ENCODE measurements around the gene LONP1.
A peak's percentile ranks its signal among the peaks of the same experiment; 100 is the strongest.
"Not testable (repeated sequence)": the region's sequence is repeated elsewhere in the genome, so short reads cannot be mapped to it uniquely, and the experiment has no call there.

Gene LONP1

DNA sequence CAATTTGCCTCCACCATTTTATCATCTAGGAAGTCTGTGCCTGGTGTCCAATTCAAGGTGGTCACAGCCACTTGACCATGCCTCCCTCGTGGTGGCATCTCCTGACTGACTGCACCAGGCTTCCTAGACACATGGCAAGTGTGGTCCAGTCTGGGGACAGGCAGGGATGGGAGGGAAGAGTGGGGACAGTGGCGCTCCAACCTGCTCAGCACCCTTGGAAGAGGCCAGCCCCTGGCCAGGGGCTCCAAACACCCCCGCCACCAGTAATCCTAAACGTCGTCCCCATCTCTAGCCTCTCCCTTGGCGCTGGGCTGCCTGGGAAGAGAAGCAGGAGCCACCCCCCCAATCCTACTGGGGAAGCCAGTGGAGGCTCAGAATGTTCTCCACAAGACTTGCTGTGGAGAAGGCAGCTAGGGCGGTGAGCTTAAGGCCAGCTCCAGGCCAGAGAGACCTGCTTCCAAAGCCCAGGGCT lies 27.2 kb downstream of the LONP1 start:
- DNase-seq (ENCODE audit: low read depth) = no peak

DNA sequence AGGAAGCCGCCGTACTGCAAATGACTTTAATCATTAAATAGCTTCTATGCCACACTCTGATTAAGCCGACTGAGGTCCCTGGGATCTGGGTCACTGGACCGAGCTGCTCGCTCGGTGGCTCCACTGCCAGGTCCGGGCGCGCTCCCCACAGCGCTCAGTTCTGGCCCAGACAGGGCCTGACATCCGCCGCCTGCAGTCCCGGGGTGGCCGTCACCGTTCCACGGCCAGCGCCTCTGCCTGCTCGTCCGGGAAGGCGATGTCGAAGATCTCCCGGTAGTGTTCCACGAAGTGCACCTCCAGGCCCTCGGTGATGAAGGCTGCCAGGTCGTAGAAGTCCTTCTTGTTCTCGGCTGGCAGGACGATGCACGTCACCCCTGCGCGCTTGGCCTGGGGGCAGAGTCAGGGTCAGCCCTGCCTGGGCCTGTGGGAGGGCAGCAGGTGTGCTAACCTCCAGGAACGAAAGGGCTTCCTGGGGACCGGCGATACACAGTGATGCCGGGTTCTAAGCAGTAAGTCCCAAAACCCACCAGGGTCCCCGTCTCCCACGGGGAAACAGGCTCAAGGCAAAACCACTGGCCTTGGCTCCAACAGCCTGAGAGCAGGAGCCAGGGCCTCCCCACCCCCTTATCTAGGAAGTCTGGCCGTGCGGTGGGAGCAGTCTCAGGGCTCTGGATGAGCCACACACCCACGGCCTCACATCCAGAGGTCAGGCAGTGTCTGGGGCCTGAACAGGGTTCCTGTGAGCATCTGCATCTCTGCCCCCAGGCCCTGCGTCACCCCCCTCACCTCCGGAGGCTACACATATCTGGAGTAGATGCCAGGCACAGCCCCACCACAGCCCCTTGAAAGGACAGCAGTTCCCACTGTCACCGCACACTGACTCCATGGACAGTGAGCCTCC lies 27.9 kb downstream of the LONP1 start:
- DNase-seq (ENCODE audit: low read depth) = no peak

DNA sequence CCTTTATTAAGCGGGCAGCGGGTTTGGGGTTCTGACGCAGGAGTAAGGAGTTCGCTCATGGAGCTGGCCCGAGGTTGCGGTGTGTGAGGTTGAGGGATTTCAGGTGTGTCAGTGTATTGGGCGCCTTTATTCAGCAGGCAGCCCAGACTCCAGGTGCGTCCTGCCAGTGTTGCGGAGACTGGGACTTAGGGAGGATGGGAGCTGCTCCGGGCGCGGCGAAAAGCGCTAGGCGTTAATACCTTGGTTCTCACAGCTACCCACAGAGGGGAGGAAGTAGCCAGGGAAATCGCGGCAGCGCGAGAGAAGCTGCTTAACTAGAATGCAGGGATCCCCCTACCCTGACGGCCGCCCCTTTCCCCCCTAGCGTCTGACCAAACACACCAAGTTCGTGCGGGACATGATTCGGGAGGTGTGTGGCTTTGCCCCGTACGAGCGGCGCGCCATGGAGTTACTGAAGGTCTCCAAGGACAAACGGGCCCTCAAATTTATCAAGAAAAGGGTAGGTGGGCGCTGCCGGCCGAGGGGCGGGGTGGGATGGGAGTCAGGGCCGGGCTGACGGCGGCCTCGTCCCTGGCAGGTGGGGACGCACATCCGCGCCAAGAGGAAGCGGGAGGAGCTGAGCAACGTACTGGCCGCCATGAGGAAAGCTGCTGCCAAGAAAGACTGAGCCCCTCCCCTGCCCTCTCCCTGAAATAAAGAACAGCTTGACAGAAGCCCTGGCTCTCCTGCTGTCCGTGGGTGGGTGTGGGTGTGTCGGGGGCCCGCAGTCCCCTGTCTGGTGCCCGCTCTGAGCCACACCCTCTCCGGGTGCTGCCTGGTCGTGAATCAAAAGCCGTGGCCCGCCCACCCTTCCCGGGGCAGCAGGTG lies 28.8 kb downstream of the LONP1 start:
- DNase-seq (ENCODE audit: low read depth) = no peak

DNA sequence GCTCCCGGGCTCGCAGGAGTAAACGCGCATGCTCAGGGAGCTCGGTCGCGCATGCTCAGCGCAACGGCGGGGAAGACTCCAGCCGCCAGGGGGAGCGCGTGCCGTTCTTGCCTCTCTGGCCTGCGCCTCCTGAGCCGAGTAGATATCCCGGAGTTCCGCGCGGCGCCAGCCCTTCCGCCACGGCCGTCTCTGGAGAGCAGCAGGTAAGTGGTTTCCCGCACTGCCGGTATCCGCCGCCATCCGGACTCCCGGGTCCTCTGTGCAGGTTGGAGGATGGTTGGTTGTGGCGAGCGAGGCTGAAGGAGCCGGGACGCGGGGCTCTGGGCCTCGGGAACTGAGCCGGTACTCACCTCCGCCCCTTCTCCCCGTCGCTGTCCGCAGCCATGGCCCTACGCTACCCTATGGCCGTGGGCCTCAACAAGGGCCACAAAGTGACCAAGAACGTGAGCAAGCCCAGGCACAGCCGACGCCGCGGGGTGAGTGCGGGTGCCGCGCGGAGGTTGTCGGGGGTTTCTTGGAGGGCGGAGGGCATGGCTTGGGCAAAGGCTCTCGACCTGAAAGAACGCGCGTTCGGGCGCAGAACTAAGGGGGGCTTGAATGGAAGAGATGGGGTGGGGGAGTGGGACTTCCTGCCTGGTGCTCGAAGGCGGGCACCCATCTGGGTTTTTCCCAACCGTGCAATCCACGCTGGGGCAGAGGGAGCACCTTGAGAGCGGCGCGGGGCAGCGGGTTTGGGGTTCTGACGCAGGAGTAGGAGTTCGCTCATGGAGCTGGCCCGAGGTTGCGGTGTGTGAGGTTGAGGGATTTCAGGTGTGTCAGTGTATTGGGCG lies 29.6 kb downstream of the LONP1 start, which contains the start of gene RPL36:
RPL36 (plus strand) TSS at position 171 of the 830 bp plus-strand sequence; CDS start at position 384, 213 bp downstream.
- DNase-seq (ENCODE audit: low read depth) = peak; percentile 98

DNA sequence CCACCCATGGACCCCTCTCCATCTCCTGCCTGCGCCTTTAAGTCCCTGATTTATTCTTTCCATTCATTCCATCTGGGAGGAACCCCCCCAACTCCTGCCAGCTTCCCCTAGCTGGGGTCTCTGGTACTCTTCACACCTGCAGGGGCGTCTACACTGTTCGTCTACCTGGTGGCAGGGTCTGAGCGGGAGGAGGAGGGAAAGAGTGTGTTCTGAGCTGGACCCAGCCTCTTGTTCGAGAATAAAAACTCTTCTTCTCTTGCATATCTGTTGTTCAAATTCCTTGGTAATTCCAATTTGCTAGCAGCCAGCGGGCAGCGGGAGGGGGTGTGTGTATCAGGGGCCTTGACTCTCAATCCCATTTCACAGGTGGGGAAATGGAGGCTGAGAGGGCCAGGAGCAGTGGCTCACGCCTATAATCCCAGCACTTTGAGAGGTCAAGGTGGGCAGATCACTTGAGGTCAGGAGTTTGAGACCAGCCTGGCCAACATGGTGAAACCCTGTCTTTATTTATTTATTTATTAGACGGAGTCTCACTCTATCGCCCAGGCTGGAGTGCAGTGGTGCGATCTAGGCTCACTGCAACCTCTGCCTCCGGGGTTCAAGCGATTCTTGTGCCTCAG lies 31.6 kb downstream of the LONP1 start:
- DNase-seq (ENCODE audit: low read depth) = not testable (repeated sequence)

DNA sequence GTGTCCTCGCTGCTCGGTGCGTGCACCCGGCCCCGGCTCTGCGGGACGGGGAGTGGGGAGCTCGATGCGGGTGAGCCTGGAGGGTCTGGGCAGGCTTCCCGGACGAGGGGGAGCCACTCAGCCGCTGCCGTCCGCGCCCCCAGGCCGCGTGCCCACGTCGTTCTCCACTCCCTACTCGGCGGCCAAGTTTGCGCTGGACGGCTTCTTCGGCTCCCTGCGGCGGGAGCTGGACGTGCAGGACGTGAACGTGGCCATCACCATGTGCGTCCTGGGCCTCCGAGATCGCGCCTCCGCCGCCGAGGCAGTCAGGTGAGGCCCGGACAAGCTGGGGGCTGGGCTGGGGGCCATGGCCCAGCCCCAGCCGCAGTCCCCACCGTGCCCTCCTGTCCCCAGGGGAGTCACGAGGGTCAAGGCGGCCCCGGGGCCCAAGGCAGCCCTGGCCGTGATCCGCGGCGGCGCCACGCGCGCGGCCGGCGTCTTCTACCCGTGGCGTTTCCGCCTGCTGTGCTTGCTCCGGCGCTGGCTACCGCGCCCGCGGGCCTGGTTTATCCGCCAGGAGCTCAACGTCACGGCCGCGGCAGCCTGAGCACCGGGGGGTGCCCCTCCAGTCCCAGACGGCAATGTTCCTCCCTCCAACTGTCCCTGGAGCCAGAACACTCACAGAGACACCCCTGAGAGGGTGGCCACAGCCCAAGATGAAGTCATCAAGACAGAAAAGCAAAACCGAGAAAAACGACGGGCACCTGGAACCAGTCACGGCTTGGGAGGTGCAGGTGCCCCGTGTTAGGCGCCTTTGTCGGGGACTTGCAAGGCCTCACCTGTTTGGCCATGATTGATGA lies 32.4 kb downstream of the LONP1 start:
- no peak for DNase-seq (ENCODE audit: low read depth)

DNA sequence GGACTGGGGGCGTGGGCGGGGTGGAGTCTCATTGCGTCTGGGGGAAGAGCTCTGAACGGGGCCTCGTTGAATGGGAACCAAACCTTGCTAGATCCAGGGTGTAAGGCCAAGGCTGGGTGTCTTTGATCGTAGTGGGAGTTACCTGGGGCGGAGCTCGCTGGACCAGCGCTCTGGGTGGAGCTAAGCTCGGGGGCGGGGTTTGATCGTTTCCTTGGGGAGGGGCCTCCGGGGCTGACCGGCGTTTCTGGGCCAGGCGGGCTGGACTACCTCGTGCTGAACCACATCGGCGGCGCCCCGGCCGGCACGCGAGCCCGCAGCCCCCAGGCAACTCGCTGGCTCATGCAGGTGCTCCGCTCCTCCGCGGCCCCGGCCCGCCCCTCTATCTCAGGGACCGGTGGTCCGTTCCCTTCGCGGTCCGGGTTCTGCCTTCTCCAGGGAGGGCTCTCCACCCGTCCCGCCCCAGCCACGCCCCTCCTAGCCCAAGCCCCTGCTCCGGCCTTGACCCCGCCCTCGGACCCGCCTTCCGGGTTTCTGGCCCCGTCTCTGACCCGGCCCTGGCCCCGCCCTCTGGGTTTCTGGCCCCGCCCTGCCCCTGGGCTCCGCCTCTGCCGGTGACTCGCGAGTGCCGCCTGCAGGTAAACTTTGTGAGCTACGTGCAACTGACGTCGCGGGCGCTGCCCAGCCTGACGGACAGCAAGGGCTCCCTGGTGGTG lies 33.1 kb downstream of the LONP1 start:
- peak; percentile 98 for DNase-seq (ENCODE audit: low read depth)

DNA sequence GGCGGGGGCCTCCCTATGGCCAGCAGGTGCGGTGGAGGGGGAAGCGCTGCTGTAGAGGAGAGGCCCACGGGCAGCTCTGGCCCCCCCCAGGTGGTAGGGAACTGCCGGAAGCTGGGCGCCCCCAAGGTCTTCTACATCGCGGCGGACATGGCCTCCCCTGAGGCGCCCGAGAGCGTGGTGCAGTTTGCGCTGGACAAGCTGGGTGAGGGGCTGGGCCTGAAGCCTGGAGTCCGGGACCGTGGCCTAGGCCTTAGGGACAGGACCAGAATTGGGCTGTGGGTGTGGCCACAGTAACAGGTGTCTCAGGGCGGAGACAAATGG lies 33.7 kb downstream of the LONP1 start:
- no peak for DNase-seq (ENCODE audit: low read depth)

DNA sequence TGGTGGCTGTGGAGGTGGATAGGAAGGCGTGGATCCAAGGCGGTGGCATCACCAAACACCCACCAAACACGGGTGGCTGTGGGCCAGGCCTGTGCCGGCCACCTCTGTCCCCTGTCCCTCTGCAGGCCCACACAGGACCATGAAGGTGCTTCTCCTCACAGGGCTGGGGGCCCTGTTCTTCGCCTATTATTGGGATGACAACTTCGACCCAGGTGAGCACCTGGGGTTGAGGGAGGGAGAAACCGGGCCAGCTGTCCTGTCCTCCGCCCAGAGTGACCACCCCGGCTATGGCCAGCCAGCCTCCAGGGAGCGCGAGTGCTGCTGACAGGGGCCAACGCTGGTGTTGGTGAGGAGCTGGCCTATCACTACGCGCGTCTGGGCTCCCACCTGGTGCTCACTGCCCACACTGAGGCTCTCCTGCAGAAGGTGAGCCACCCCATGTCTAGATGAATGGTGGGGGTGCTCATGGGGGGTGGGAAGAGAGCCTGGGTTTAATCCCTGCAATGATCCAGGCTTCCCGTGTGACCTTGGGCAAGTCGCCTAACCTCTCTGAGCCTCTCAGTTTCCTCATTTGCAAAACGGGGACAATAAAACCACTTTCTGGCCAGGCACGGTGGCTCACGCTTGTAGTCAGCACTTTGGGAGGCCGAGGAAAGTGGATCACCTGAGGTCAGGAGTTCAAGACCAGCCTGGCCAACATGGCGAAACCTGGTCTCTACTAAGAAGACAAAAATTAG lies 35.1 kb downstream of the LONP1 start:
- no peak for DNase-seq (ENCODE audit: low read depth)

DNA sequence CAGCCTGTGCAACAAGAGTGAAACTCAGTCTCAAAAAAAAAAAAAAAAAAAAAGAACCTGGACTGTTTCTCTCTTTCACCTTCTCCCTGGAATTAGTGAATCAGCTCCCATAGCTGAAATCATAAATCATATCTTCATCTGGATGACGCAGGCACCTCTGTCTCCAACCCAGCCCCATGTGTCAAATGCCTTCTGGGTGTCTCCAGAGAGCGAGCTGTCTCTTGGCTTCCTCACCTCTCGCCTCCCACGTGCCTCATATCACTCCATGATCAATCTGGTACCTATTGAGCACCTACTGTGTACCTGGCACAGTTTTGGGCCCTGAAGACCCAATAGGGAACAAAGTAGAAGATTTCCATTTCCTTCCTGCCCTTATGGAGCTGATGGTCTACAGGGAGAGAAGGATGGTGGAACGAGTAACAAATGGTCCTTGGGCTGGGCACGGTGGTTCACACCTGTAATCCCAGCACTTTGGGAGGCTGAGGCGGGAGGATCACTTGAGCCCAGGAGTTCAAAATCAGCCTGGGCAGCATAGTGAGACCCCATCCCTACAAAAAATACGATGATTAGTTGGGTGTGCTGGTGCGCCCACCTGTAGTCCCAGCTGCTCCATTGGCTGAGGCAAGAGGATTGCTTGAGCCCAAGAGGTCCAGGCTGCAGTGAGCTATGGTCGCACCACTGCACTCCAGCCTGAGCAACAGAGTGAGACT lies 36.6 kb downstream of the LONP1 start:
- DNase-seq (ENCODE audit: low read depth) = no peak

DNA sequence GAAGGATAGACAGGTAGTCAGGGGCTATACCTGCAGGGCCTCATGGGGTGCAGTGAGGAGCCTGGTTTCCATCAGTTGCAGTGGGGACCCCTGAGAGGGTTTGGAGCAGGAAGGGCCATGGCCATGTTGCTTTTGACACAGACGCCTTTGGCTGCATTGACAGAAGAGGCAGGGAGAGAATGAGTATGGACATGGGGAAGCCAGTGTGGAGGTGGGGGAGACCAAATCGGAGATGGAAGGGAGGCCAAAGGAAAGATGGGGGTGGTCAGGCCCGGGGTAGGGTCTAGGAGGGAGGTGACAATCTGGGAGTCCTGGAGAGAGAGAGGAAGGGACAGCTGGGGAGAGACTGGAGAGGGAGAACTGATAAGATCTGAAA lies 37.9 kb downstream of the LONP1 start:
- DNase-seq (ENCODE audit: low read depth) = no peak

DNA sequence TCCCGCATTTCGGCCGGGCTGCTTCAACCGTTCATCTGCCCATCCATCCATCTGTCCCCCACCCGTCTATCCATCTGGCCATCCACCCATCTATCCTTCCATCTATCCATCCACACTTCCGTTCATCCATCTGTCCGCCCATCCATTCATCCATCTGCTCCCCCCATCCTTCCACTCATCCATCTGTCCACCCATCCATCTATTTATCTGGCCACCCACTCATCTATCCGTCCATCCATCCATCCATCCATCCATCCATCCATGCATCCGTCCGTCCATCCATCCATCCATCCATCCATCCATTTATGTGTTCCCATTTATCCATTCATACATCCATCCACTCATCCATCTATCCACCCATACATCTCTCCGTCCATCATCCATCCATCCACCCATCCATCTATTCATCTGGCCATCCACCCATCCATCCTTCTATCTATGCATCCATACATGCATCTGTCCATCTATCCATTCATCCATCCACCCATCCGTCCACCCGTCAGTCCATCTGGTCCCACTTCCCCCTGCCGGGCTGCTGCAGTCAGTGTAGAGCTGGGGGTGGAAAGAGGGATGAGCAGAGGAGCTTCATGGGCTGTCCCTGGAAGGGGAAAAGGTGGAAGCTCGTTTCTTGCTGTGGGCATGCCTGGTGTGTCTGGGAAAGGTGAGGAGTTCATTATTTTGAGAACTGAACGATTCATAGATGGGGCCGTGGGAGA lies 38.4 kb downstream of the LONP1 start:
- DNase-seq (ENCODE audit: low read depth) = no peak

DNA sequence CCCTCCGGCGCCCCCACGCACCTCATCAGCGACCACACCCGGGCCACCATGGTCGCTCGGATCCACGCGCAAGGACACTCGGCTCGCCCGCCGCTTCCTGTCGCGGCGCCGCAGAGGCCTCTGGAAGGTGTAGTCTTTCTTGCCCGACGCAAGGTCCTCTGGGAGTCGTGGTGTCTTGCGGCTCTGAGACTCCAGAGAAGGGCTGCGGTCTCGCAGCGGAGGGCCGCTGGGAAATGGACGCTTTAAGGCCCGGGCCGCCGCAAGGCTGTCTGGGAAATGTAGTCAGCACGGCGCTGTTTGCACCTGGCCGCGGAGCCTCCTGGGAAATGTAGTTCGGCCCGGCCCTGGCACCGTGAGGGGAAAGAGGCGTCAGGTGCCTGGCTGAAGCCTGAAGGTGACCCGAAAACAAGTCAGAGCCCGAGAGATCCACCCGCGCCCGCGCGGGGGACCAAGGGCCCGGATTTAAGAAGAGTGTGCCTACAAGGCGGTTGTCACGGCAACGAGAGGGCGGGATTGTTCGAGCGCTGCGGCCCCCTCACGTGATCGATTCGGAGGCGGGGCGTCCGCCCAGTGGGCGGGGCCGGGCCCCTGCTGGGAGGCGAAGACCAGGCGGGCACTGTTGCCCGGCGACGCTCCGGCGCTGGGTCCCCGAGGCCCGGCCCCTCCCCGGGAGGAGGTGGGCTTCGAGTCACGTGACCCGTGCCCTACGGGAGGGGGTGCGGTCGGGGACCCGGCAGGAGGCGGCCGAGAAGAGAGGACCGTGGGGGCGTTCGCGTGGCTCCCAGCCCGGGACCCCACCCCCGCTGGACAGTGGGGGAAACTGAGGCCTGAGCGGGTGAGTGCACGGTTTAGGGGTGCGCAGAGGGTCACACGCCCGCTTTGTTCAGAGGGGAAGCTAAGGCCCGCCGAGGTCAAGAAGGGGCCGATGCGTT lies 39.2 kb downstream of the LONP1 start, which contains the start of the genes HSD11B1L and MICOS13:
HSD11B1L (plus strand) TSS at position 591 of the 932 bp plus-strand sequence. CDS start 3,806 bp downstream, outside the sequence.
MICOS13 (minus strand) TSS at position 80 of the 932 bp plus-strand sequence; CDS start at position 50, 30 bp downstream.
- DNase-seq (ENCODE audit: low read depth) = peak; percentile 95

DNA sequence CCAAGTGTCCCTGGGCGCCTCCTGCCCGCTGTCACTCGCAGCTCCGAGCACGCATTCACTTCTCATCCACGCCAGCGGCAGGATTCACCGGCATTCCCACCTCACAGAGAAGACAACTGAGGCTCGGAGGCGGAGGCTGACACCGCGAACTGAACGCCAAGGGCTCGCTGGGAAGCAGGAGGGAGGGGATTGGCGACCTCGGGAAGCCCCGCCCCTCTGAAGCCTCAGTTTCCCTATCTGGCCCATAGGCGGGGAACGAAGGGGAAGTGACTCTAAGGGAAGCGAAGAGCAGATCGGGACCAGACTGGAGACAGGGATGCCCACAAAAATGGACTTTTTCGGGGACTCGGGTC lies 39.9 kb downstream of the LONP1 start:
- no peak for DNase-seq (ENCODE audit: low read depth)

DNA sequence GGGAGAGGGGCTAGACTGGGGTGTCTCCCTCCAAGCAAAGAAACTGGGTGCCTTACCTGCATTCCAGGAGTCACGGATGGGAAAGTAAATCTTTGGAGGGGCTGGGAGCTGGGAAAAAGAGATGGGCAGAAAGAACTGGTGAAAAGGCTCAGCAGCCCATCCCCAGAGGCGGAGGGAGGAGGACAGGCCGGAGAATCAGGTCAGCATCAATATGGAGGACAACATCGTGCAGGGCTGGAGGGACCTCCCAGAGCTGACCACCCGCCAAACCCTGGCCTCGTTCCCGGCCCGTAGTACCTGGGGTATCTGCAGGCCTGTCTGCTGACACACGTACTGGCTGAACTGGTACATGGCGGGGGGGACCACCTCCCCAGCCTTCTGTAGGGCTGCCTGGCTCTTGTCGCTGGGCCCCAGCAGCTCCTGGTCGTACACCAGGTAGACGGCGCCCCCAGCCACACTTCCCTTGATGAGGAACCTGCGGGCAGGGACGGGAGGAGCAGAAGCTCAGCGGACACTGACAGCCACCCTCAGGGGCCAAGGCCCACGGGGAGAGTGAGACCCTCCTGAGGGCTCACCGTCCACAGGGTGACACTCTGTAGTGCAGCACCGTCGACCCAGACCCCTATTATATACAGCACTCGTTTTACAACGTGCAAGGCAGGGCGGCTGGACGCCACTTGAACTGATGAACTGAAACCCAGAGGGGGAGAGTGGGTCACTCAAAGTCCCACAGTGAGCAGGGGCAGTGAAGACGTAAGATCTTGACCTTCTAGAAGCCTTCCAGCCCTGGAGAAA lies 40.5 kb downstream of the LONP1 start:
- DNase-seq (ENCODE audit: low read depth) = no peak
